ENCODE measurements around the gene TM7SF3. TPM values are rescaled to one million over a fixed set of nuclear protein-coding genes. Genes with fewer than 3 reads are reported as not detected.
"Not testable (repeated sequence)": the region's sequence is repeated elsewhere in the genome, so short reads cannot be mapped to it uniquely, and the experiment has no call there.

The TM7SF3 gene
- total RNA-seq, 2 experiments from 2014 or later, result 8.3 to 9.5 TPM

DNA sequence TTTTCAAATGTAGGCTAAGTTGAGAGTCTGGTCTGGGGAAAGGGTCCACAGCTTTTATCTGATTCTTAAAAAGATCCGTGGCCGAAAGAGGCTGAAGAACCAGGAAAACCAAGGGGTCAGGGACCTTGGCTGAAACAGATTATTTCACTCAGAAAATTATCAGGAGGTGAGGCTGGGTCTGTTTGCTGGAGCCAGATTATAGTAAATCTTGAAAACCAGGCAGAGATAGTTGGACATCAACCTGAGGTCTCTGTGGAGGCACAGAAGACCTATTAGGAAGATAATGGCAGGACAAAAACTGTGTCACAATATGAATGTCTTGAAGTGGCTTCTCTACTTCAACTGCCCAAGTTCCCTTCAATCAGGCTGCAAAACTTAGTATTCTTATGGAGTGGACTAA, 6.6 kb upstream of the TM7SF3 start:
- POLR2A ChIA-PET, result interaction anchor here (3.8 kb wide), 1 partner anchor 189 kb away, joined by 52 read pairs; the partner anchor contains the start of gene ITPR2
- no peaks in the 10 kb centered on the region for H3K27me3 Mint-ChIP-seq

DNA sequence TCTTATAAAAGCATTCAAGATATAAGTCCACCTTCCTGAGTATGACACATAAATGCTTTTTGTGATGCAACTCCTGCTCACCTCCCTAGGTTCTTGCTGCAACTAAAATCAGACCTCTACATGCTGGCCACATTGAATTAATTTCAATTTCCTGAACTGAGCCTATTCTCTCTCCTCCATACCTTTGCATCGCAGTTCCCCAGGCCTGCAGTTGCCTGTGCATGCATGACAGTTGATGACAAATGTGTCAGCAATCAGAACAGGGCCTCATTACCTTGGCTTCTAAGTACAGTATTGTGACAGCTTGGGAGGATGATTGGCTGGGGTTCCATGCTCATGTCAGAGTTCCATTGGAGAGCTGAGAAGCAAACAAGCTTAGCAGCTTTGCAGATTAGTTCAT, 3.9 kb upstream of the TM7SF3 start:
- no peaks in the 10 kb centered on the region for H3K27me3 Mint-ChIP-seq
- H3K27ac Mint-ChIP-seq, result no peak overlapping the region
- intact Hi-C loops (cut with DNase I, micrococcal nuclease), result loop anchor here in 1 of 2 experiments (5.0 to 10.0 kb wide), 3 partner anchors 227 to 1816 kb away; partner anchors contain the start of genes MRPS35 and STK38L
- H3K4me1 ChIP-seq (ENCODE audit: insufficient read depth, low read length), result peaks cover 23% of the 10 kb centered on the region
- TF ChIP-seq, protein P1, sequence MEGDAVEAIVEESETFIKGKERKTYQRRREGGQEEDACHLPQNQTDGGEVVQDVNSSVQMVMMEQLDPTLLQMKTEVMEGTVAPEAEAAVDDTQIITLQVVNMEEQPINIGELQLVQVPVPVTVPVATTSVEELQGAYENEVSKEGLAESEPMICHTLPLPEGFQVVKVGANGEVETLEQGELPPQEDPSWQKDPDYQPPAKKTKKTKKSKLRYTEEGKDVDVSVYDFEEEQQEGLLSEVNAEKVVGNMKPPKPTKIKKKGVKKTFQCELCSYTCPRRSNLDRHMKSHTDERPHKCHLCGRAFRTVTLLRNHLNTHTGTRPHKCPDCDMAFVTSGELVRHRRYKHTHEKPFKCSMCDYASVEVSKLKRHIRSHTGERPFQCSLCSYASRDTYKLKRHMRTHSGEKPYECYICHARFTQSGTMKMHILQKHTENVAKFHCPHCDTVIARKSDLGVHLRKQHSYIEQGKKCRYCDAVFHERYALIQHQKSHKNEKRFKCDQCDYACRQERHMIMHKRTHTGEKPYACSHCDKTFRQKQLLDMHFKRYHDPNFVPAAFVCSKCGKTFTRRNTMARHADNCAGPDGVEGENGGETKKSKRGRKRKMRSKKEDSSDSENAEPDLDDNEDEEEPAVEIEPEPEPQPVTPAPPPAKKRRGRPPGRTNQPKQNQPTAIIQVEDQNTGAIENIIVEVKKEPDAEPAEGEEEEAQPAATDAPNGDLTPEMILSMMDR (IDR thresholded peaks at IDR 0.05), result no peak
- ChIA-PET POLR2A (no interaction called here), CTCF (interaction anchor here (1.3 kb wide), 1 partner anchor 185 kb away, joined by 5 read pairs; the partner anchor contains the start of gene ITPR2)
- H3K36me3 ChIP-seq (ENCODE audit: insufficient read depth, low read length), result no peaks in the 10 kb centered on the region
- H3K4me1 Mint-ChIP-seq (ENCODE audit: low read depth), result peaks cover 37% of the 10 kb centered on the region
- ATAC-seq (ENCODE audit: poor library complexity), result no peak
- H3K36me3 Mint-ChIP-seq (ENCODE audit: low read depth), result peaks cover 10% of the 10 kb centered on the region
- no peak overlapping the region for H3K27ac ChIP-seq (ENCODE audit: low read depth in 1 of 2, low read length in 2 of 2)
- H3K27me3 ChIP-seq (ENCODE audit: control insufficient read depth in 1 of 2, insufficient read depth in 2 of 2, low read length in 2 of 2), result no peaks in the 10 kb centered on the region
- no peak for DNase-seq
- no peaks in the 10 kb centered on the region for H3K9me3 Mint-ChIP-seq
- no peak overlapping the region for H3K4me3 ChIP-seq (ENCODE audit: low read length)
- no peaks in the 10 kb centered on the region for H3K9me3 ChIP-seq (ENCODE audit: control insufficient read depth in 1 of 2, insufficient read depth in 1 of 2, low read length in 2 of 2)
- no peak overlapping the region for H3K4me3 Mint-ChIP-seq

More for the DNA sequence above, 6.6 kb upstream of the TM7SF3 start:
- DNase-seq, result no peak
- CTCF ChIA-PET, result interaction anchor here (0.9 kb wide), 1 partner anchor 136 kb away, joined by 3 read pairs; no protein-coding TSS in a partner anchor
- peak overlapping the region; percentile 61 for H3K4me3 Mint-ChIP-seq
- H3K27ac ChIP-seq (ENCODE audit: low read depth in 1 of 2, low read length in 2 of 2), result no peak overlapping the region
- H3K4me1 Mint-ChIP-seq (ENCODE audit: low read depth), result peaks cover 39% of the 10 kb centered on the region
- TF ChIP-seq, protein P1 (IDR thresholded peaks at IDR 0.05), result no peak
- no peaks in the 10 kb centered on the region for H3K9me3 ChIP-seq (ENCODE audit: control insufficient read depth in 1 of 2, insufficient read depth in 1 of 2, low read length in 2 of 2)
- peaks cover 19% of the 10 kb centered on the region for H3K4me1 ChIP-seq (ENCODE audit: insufficient read depth, low read length)
- H3K36me3 Mint-ChIP-seq (ENCODE audit: low read depth), result peaks cover 19% of the 10 kb centered on the region
- no peaks in the 10 kb centered on the region for H3K9me3 Mint-ChIP-seq
- H3K36me3 ChIP-seq (ENCODE audit: insufficient read depth, low read length), result no peaks in the 10 kb centered on the region
- intact Hi-C loops (cut with DNase I, micrococcal nuclease), result loop anchor here in 1 of 2 experiments (2.0 to 10.0 kb wide), 6 partner anchors 122 to 1968 kb away; partner anchors contain the start of gene CCDC91
- H3K27me3 ChIP-seq (ENCODE audit: control insufficient read depth in 1 of 2, insufficient read depth in 2 of 2, low read length in 2 of 2), result no peaks in the 10 kb centered on the region
- peak overlapping the region; percentile 65 for H3K27ac Mint-ChIP-seq
- H3K4me3 ChIP-seq (ENCODE audit: low read length), result no peak overlapping the region
- ATAC-seq (ENCODE audit: poor library complexity), result no peak

DNA sequence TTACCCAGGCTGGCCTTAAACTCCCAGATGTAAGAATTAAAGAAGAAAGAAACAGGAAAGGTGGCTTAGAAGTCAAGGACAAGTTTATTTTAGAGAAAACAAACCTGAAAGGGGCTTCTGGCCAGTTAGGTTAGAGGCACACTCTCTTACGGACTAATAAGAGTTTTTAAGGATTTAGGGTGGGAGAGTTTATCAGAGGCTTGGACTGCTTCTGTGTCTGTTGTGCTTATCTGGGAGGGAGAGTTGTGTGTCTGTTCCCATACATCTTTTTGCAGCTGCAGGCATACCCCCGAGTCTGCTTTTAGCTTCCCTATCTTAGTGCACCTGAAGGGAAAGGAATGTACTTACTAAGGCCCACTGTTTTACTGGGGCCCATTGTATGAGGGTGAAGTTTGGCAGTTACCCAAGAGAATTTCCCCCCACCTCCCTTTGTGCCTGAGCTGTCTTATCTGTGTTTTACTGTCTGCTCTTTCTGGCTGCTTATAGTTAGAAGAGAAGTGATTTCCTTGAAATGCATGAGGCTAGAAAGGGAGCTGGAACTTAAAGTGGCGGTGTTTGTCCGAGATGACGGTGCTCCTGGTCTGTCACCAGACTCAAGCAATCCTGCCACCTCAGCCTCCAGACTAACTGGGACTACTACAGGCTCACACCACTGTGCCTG, 3.1 kb upstream of the TM7SF3 start:
- POLR2A ChIA-PET, result not testable (repeated sequence)

More for the DNA sequence above, 3.1 kb upstream of the TM7SF3 start:
- H3K27ac ChIP-seq (ENCODE audit: low read depth in 1 of 2, low read length in 2 of 2); H3K9me3 Mint-ChIP-seq; ATAC-seq (ENCODE audit: poor library complexity); DNase-seq; H3K9me3 ChIP-seq (ENCODE audit: control insufficient read depth in 1 of 2, insufficient read depth in 1 of 2, low read length in 2 of 2); H3K36me3 ChIP-seq (ENCODE audit: insufficient read depth, low read length); H3K36me3 Mint-ChIP-seq (ENCODE audit: low read depth); H3K27me3 Mint-ChIP-seq; CTCF ChIA-PET; H3K4me3 ChIP-seq (ENCODE audit: low read length); H3K27me3 ChIP-seq (ENCODE audit: control insufficient read depth in 1 of 2, insufficient read depth in 2 of 2, low read length in 2 of 2); H3K4me3 Mint-ChIP-seq: not testable (repeated sequence)
- H3K4me1 Mint-ChIP-seq (ENCODE audit: low read depth), result peaks cover 33% of the 10 kb centered on the region
- peak overlapping the region; percentile 34 for H3K27ac Mint-ChIP-seq
- peaks cover 30% of the 10 kb centered on the region for H3K4me1 ChIP-seq (ENCODE audit: insufficient read depth, low read length)
- intact Hi-C loops (cut with DNase I, micrococcal nuclease), result loop anchor here in 1 of 2 experiments (5.0 to 10.0 kb wide), 3 partner anchors 228 to 1815 kb away; partner anchors contain the start of genes MRPS35 and STK38L

Measured in CD4-positive, alpha-beta T cell (primary cell).